Articular chondrocyte of knee joint (primary cell): Measurements from ENCODE around the gene KY. TPM values are rescaled to one million over a fixed set of nuclear protein-coding genes. Genes with fewer than 3 reads are reported as not detected.

ENCODE experiments used
- total RNA-seq: library from RNA; depleted of rRNA; stranded (reverse); fragments of >200 nt; gene quantifications from 2 replicates; pipeline ENCODE4 v1.2.3, GENCODE V29; 2012

KY gene
- total RNA-seq, result 4.8 and 6.4 TPM in 2 replicates

GRCh38 chr3:134650431-134651346 is at the start of gene KY:
KY (minus strand) TSS chr3:134651022; CDS start chr3:134650960, 62 bp downstream.

Other genes starting within 250 kb of the KY start
- gene ANAPC13, start 165.0 kb downstream of the KY start, total RNA-seq, result 104 and 106 TPM in 2 replicates
- gene CEP63, start 165.0 kb downstream of the KY start, total RNA-seq, result 26.3 and 27.1 TPM in 2 replicates
- 0.52 and 0.54 TPM in 2 replicates for gene EPHB1, start 144.2 kb upstream of the KY start, total RNA-seq